SU-DHL-6 (cell line): ENCODE data around the gene WWOX.

ENCODE experiments used
- H2AFZ ChIP-seq: fragments of 200-600 bp; sonication (generic); 2 replicates; pipeline ENCODE4 v1.6.1; 2014; ENCODE audit warnings: low read depth, mild to moderate bottlenecking, moderate library complexity, mixed read lengths, antibody characterized with exemption, low read length; ENCODE audit not compliant: severe bottlenecking
- H3F3A ChIP-seq: fragments of 200-600 bp; shearing (Covaris generic); 2 replicates; pipeline ENCODE4 v1.6.0; 2016; ENCODE audit warnings: antibody characterized with exemption, mild to moderate bottlenecking; ENCODE audit not compliant: insufficient read depth
- H3K27ac ChIP-seq: fragments of 200-600 bp; sonication (generic); 2 replicates; pipeline ENCODE4 v1.5.1; 2016; ENCODE audit warnings: low read depth, mild to moderate bottlenecking, low read length, moderate library complexity, mixed read lengths
- H3K27me3 ChIP-seq: fragments of 200-600 bp; sonication (generic), shearing (Covaris generic); 2 replicates; pipeline ENCODE4 v1.6.0; 2014; ENCODE audit warnings: mild to moderate bottlenecking, low read length
- H3K36me3 ChIP-seq: fragments of 200-600 bp; sonication (generic); 2 replicates; pipeline ENCODE4 v1.6.1; 2014; ENCODE audit warnings: mild to moderate bottlenecking, low read length, mixed read lengths
- H3K4me2 ChIP-seq: fragments of 300-600, 200-600 bp; shearing (Covaris generic), sonication (generic); 2 replicates; pipeline ENCODE4 v1.6.0; 2014; ENCODE audit warnings: low read length, low read depth, mild to moderate bottlenecking; ENCODE audit not compliant: poor library complexity, severe bottlenecking
- H3K4me3 ChIP-seq: fragments of 200-600 bp; sonication (generic); 2 replicates; pipeline ENCODE4 v1.5.1; 2014; ENCODE audit warnings: antibody characterized with exemption, low read length, mild to moderate bottlenecking, mixed read lengths; ENCODE audit not compliant: insufficient read depth, poor library complexity, severe bottlenecking
- H3K79me2 ChIP-seq: fragments of 200-600 bp; sonication (generic); 2 replicates; pipeline ENCODE4 v1.6.1; 2014; ENCODE audit warnings: mild to moderate bottlenecking, low read length, moderate library complexity; ENCODE audit not compliant: insufficient read depth
- H3K9ac ChIP-seq: fragments of 200-600 bp; sonication (generic); 2 replicates; pipeline ENCODE4 v1.7.0; 2014; ENCODE audit warnings: mild to moderate bottlenecking, low read length
- H3K9me2 ChIP-seq: fragments of 200-600 bp; sonication (generic); replicated peaks from 2 replicates; pipeline ENCODE4 v1.6.1; 2014; ENCODE audit warnings: low read length; ENCODE audit not compliant: insufficient read depth
- H3K9me3 ChIP-seq: fragments of 200-600 bp; sonication (generic); 2 replicates; pipeline ENCODE4 v1.6.1; 2014; ENCODE audit warnings: low read length, mixed read lengths; ENCODE audit not compliant: insufficient read depth
- H4K20me1 ChIP-seq: fragments of 200-600 bp; sonication (generic); 2 replicates; pipeline ENCODE4 v1.6.1; 2014; ENCODE audit warnings: low read depth, mild to moderate bottlenecking, antibody characterized with exemption, low read length, moderate library complexity, mixed read lengths
- EZH2phosphoT487 ChIP-seq: fragments of 200-600 bp; sonication (generic), shearing (Covaris generic); conservative IDR thresholded peaks from 2 replicates; pipeline ENCODE4 v1.6.1; 2018; ENCODE audit warnings: mild to moderate bottlenecking, antibody characterized with exemption, low read length, moderate library complexity, mixed read lengths
- TF ChIP-seq, protein P1 (sequence below): fragments of 200-600 bp; sonication (generic); IDR thresholded peaks from one replicate; pipeline ENCODE4 v1.5.1; 2017; ENCODE audit warnings: antibody characterized with exemption, mild to moderate bottlenecking, low read length, moderate library complexity; ENCODE audit not compliant: insufficient read depth, poor library complexity, severe bottlenecking

Gene WWOX

DNA sequence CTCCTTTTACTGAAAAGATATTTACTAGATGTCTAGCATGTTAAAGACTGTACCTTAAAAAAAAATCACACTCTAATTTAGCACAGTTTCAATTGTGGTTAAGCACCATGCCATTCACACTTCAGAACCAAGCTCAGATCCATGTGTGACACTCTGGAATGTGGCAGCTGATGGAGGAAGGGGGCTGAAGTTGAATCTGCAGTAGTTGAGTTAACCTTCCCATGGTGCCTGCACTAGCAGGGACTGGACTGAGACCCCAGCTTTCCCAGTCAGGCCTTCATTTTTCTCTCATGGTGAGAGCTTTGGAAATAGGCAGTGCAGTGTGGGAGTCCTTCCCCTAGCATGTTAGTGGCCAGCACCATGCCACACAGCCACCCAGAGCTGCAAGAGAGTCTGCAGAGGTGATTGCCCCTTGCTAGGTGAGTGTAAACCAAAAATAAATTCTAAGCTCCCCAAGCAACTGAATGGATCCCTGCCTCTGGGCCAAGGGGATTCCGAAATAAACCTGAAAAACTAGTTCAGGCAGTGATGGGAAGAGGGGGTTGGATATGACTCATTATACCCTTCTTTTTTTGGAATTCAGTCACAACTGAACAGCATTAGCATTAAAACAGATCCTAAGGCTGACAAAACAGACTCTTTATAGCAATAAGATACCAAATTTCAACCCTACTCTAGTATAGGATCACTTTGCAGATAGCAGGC lies 208.5 kb downstream of the WWOX start:
- H3K9me3 ChIP-seq, result no peaks in the 10 kb centered on the region

DNA sequence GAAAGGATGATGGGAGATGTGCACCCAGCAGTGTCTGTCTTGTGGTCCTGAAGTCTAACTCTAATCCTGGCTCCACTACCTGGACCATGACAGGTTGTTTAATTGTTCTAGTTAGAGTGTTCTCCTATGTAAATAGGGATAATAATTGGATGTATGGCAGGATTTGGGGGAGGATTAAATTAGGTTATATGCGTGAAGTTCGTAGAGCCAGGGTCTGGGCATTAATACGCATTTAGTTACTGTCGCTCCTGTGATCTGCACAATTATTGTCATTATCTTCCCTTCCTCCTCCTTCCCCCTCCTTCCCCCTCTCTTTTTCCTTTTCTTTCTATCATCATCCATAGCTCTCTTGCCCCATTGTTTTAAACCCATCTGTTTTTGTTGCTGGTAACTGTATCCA lies 210.3 kb downstream of the WWOX start:
- no peaks in the 10 kb centered on the region for H3K9me2 ChIP-seq
- H3F3A ChIP-seq, result no peaks in the 10 kb centered on the region
- no peaks in the 10 kb centered on the region for H4K20me1 ChIP-seq
- no peak overlapping the region for H3K9ac ChIP-seq
- H3K27me3 ChIP-seq, result no peaks in the 10 kb centered on the region
- no peak overlapping the region for H2AFZ ChIP-seq
- H3K4me3 ChIP-seq, result no peak overlapping the region
- H3K36me3 ChIP-seq, result no peaks in the 10 kb centered on the region
- no peak for TF ChIP-seq EZH2phosphoT487
- TF ChIP-seq, protein P1, sequence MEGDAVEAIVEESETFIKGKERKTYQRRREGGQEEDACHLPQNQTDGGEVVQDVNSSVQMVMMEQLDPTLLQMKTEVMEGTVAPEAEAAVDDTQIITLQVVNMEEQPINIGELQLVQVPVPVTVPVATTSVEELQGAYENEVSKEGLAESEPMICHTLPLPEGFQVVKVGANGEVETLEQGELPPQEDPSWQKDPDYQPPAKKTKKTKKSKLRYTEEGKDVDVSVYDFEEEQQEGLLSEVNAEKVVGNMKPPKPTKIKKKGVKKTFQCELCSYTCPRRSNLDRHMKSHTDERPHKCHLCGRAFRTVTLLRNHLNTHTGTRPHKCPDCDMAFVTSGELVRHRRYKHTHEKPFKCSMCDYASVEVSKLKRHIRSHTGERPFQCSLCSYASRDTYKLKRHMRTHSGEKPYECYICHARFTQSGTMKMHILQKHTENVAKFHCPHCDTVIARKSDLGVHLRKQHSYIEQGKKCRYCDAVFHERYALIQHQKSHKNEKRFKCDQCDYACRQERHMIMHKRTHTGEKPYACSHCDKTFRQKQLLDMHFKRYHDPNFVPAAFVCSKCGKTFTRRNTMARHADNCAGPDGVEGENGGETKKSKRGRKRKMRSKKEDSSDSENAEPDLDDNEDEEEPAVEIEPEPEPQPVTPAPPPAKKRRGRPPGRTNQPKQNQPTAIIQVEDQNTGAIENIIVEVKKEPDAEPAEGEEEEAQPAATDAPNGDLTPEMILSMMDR, result no peak
- H3K9me3 ChIP-seq, result no peaks in the 10 kb centered on the region
- no peaks in the 10 kb centered on the region for H3K79me2 ChIP-seq
- H3K4me2 ChIP-seq, result no peak overlapping the region
- no peak overlapping the region for H3K27ac ChIP-seq

More for the DNA sequence above, 208.5 kb downstream of the WWOX start:
- H3K79me2 ChIP-seq, result no peaks in the 10 kb centered on the region
- no peaks in the 10 kb centered on the region for H3F3A ChIP-seq
- H3K9me2 ChIP-seq, result no peaks in the 10 kb centered on the region
- no peak overlapping the region for H3K4me3 ChIP-seq
- no peaks in the 10 kb centered on the region for H3K36me3 ChIP-seq
- no peak overlapping the region for H3K9ac ChIP-seq
- no peak overlapping the region for H3K4me2 ChIP-seq
- H3K27me3 ChIP-seq, result no peaks in the 10 kb centered on the region
- TF ChIP-seq, protein P1, result no peak
- no peak for TF ChIP-seq EZH2phosphoT487
- no peak overlapping the region for H3K27ac ChIP-seq
- H4K20me1 ChIP-seq, result no peaks in the 10 kb centered on the region
- no peak overlapping the region for H2AFZ ChIP-seq

DNA sequence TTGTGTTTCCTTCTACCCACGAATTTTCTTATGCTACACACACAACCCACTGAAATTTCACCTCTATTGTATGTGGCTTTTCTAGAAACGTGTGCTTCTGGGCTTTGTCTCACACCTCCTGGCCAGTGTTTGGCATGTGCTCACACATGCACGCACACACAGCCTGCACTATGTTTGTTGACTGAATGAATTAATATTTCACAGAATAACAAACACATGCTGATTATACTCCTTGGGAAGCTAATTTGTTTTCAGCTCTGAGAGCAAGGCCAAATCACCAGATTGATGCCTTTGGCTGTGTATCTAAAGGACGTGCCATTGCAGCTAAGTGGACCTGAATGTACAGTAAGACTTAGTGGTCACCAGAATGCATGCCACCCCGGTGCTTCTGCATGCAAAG lies 210.7 kb downstream of the WWOX start:
- Histone ChIP-seq H3F3A (no peaks in the 10 kb centered on the region), H3K4me3 (no peak overlapping the region), H3K27ac (no peak overlapping the region), H2AFZ (no peak overlapping the region), H3K9me3 (no peaks in the 10 kb centered on the region), H3K36me3 (no peaks in the 10 kb centered on the region), H3K4me2 (no peak overlapping the region), H4K20me1 (no peaks in the 10 kb centered on the region), H3K9me2 (no peaks in the 10 kb centered on the region), H3K9ac (no peak overlapping the region), H3K27me3 (no peaks in the 10 kb centered on the region), H3K79me2 (no peaks in the 10 kb centered on the region)
- TF ChIP-seq, protein P1, result no peak
- no peak for TF ChIP-seq EZH2phosphoT487
